ENCODE measurements around the gene GNG8.

GNG8 gene

GRCh38 chr19:46635920-46636761, at the start of gene GNG8:
Gene GNG8, minus strand, starts transcription at chr19:46636202. Its CDS starts 1,520 bp downstream, at chr19:46634682.
- TF ChIP-seq, protein P1, sequence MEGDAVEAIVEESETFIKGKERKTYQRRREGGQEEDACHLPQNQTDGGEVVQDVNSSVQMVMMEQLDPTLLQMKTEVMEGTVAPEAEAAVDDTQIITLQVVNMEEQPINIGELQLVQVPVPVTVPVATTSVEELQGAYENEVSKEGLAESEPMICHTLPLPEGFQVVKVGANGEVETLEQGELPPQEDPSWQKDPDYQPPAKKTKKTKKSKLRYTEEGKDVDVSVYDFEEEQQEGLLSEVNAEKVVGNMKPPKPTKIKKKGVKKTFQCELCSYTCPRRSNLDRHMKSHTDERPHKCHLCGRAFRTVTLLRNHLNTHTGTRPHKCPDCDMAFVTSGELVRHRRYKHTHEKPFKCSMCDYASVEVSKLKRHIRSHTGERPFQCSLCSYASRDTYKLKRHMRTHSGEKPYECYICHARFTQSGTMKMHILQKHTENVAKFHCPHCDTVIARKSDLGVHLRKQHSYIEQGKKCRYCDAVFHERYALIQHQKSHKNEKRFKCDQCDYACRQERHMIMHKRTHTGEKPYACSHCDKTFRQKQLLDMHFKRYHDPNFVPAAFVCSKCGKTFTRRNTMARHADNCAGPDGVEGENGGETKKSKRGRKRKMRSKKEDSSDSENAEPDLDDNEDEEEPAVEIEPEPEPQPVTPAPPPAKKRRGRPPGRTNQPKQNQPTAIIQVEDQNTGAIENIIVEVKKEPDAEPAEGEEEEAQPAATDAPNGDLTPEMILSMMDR (IDR thresholded peaks at IDR 0.05; ENCODE audit: low read depth, low read length), result no peak
- no peak within 1 kb of the TSS for H3K4me3 ChIP-seq (replicated peaks in 1 of 2; ENCODE audit: low read depth in 2 of 2, low read length in 2 of 2)
- no peak for DNase-seq (ENCODE audit: low read depth in 2 of 2)

DNA sequence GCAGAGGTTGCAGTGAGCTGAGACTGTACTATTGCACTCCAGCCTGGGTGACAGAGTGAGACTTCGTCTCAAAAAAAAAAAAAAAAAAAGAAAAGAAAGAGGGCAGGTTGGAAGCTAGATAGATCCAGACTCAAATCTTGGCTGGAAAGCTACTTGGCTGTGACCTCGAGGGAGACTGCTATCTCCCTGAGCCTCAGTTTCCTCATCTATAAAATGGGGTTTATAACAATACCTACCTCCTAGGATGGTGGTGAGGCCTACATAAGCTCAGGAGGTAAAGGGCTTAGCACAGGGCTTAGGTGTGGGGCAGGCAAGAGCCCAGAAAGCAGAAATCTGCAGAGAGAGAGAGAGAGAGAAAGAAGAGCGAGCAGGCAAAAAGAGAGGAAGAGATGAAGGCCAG, 49.2 kb upstream of the GNG8 start:
- TF ChIP-seq, protein P1 (IDR thresholded peaks at IDR 0.05; ENCODE audit: low read depth, low read length), result no peak
- no peak overlapping the region for H3K4me3 ChIP-seq (replicated peaks in 1 of 2; ENCODE audit: low read depth in 2 of 2, low read length in 2 of 2)
- no peak for DNase-seq (ENCODE audit: low read depth in 2 of 2)

DNA sequence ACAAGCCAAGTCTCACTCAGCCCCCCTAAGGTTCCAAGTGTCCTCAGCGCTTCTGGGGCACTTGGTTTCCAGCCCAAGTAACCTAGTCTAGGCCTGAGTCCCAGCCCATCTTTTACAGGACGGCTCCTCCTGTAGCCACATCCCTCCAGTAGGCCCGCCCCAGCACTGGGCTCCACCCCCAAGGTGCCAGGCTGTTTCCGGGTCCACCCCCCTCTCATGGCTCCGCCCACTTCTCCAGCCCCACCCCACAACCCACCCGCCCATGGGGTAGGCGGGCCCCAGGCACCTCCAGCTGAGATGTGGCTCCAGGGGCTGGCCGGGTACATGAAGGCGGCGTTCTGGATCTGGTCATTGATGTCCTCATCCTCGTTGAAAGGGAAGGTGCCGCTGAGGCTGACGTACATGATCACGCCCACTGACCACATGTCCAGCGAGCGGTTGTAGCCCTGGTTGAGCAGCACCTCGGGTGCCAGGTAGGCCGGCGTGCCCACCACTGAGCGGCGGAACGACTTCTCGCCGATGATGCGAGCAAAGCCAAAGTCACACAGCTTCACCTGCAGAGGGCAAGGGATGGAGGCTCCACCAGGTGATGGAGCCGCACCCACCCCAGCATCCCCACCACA, 42.2 kb upstream of the GNG8 start:
- TF ChIP-seq, protein P1 (IDR thresholded peaks at IDR 0.05; ENCODE audit: low read depth, low read length), result no peak
- no peak overlapping the region for H3K4me3 ChIP-seq (replicated peaks in 1 of 2; ENCODE audit: low read depth in 2 of 2, low read length in 2 of 2)
- DNase-seq (ENCODE audit: low read depth in 2 of 2), result no peak

- no peak overlapping the region for H3K4me3 ChIP-seq (replicated peaks in 1 of 2; ENCODE audit: low read depth in 2 of 2, low read length in 2 of 2)
- TF ChIP-seq, protein P1 (IDR thresholded peaks at IDR 0.05; ENCODE audit: low read depth, low read length), result no peak
- no peak for DNase-seq (ENCODE audit: low read depth in 2 of 2)
These were observed 38.6 kb upstream of the GNG8 start for GRCh38 chr19:46674416-46675178.

- H3K4me3 ChIP-seq (replicated peaks in 1 of 2; ENCODE audit: low read depth in 2 of 2, low read length in 2 of 2), result no peak overlapping the region
- DNase-seq (ENCODE audit: low read depth in 2 of 2), result peak in 1 of 2 donors; percentile 22
- TF ChIP-seq, protein P1 (IDR thresholded peaks at IDR 0.05; ENCODE audit: low read depth, low read length), result no peak
These were observed 34.8 kb upstream of the GNG8 start for GRCh38 chr19:46670813-46671212.

DNA sequence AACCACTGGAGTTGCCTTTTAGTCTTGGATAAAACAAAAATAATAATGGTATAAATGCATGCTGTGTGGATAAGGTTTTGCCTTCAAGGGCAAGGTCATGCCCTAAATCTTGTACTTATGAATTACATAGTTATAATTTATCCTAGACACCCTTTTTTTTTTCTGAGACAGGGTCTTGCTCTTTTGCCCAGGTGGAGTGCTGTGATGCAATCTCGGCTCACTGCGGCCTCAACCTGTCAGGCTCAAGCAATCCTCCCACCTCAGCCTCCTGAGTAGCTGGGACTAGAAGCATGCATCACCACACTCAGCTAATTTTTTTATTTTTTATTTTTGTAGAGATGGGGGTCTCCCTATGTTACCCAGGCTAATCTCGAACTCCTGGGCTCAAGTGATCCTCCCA, 32.7 kb upstream of the GNG8 start:
- DNase-seq (ENCODE audit: low read depth in 2 of 2), result no peak

More for the DNA sequence above, 32.7 kb upstream of the GNG8 start:
- TF ChIP-seq, protein P1 (IDR thresholded peaks at IDR 0.05; ENCODE audit: low read depth, low read length), result no peak
- H3K4me3 ChIP-seq (replicated peaks in 1 of 2; ENCODE audit: low read depth in 2 of 2, low read length in 2 of 2), result no peak overlapping the region

Data from cardiac fibroblast (primary cell).